ENCODE data around the gene MMP23B.
"Not testable (repeated sequence)": the region's sequence is repeated elsewhere in the genome, so short reads cannot be mapped to it uniquely, and the experiment has no call there.

- TF ChIP-seq EZH2 (IDR thresholded peaks at IDR 0.05; ENCODE audit: borderline replicate concordance, low read depth, low read length, severe bottlenecking); CTCF (IDR thresholded peaks at IDR 0.05; ENCODE audit: borderline replicate concordance, extremely low read depth, low read length, poor library complexity, severe bottlenecking): not testable (repeated sequence)
These were observed 8.9 kb downstream of the MMP23B start for GRCh38 chr1:1640711-1641461.
